A549 (cell line): ENCODE results near the gene UNC13B.

ENCODE experiments used
- CEBPB ChIP-seq, 2 experiments: fragments of >200 bp in 1 of 2; sonication (Bioruptor Twin) in 1 of 2; formaldehyde crosslinking in 1 of 2; IDR thresholded peaks; 2 replicates each; pipeline ENCODE4 v1.6.1; 2012 to 2016
- EP300 ChIP-seq, 2 experiments: fragments of >200 bp; sonication (Bioruptor Twin); formaldehyde crosslinking; IDR thresholded peaks; 2 replicates in 1 of 2; 3 replicates in 1 of 2; pipeline ENCODE4 v1.6.1; 2016 to 2017
- HDAC2 ChIP-seq: fragments of 200-600 bp; sonication (generic); IDR thresholded peaks from 2 replicates; pipeline ENCODE4 v1.6.1; 2016
- NR3C1 ChIP-seq: fragments of >200 bp; sonication (Bioruptor Twin); formaldehyde crosslinking; IDR thresholded peaks from 3 replicates; pipeline ENCODE4 v1.6.1; 2017
- PHF8 ChIP-seq: fragments of 200-600 bp; sonication (generic); IDR thresholded peaks from 2 replicates; pipeline ENCODE4 v1.6.1; 2016; ENCODE audit warnings: low read depth, mild to moderate bottlenecking, antibody characterized with exemption, moderate library complexity, borderline replicate concordance
- POLR2A ChIP-seq: IDR thresholded peaks from 2 replicates; pipeline ENCODE4 v1.6.1; 2012; ENCODE audit warnings: mild to moderate bottlenecking, low read length
- TF ChIP-seq, protein P1 (sequence below): fragments of >200 bp; sonication (Bioruptor Twin); formaldehyde crosslinking; IDR thresholded peaks from 3 replicates; pipeline ENCODE4 v1.5.1; 2016
- TF ChIP-seq, protein P2 (sequence below): fragments of 450-650 bp; IDR thresholded peaks from 2 replicates; pipeline ENCODE4 v1.6.1; 2014; ENCODE audit warnings: antibody characterized with exemption

DNA sequence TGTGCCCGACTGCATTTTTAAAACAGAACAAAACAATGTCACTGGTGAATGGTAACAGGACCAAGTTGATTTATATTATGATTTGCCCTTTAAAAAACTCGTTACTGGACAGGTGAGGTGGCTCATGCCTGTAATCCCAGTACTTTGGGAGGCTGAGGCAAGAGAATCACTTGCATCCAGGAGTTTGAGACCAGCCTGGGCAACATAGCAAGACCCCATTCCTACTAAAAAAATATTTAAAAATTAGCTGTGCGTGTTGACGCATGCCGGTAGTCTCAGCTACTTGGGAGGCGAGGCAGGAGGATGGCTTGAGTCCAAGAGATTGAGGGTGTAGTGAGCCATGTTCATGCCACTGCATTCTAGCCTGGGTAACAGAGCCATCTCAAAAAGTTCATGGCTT lies 7.2 kb downstream of the UNC13B start:
- TF ChIP-seq, protein P1, sequence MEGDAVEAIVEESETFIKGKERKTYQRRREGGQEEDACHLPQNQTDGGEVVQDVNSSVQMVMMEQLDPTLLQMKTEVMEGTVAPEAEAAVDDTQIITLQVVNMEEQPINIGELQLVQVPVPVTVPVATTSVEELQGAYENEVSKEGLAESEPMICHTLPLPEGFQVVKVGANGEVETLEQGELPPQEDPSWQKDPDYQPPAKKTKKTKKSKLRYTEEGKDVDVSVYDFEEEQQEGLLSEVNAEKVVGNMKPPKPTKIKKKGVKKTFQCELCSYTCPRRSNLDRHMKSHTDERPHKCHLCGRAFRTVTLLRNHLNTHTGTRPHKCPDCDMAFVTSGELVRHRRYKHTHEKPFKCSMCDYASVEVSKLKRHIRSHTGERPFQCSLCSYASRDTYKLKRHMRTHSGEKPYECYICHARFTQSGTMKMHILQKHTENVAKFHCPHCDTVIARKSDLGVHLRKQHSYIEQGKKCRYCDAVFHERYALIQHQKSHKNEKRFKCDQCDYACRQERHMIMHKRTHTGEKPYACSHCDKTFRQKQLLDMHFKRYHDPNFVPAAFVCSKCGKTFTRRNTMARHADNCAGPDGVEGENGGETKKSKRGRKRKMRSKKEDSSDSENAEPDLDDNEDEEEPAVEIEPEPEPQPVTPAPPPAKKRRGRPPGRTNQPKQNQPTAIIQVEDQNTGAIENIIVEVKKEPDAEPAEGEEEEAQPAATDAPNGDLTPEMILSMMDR: no peak
- TF ChIP-seq NR3C1 (no peak), POLR2A (no peak), HDAC2 (no peak), EP300 (IDR thresholded peaks at IDR 0.05) (no peak), CEBPB (IDR thresholded peaks at IDR 0.05) (no peak), PHF8 (no peak)
- TF ChIP-seq, protein P2, sequence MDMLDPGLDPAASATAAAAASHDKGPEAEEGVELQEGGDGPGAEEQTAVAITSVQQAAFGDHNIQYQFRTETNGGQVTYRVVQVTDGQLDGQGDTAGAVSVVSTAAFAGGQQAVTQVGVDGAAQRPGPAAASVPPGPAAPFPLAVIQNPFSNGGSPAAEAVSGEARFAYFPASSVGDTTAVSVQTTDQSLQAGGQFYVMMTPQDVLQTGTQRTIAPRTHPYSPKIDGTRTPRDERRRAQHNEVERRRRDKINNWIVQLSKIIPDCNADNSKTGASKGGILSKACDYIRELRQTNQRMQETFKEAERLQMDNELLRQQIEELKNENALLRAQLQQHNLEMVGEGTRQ: no peak
